ENCODE results near the gene ACTMAP.
"Not testable (repeated sequence)": the region's sequence is repeated elsewhere in the genome, so short reads cannot be mapped to it uniquely, and the experiment has no call there.

The ACTMAP gene

DNA sequence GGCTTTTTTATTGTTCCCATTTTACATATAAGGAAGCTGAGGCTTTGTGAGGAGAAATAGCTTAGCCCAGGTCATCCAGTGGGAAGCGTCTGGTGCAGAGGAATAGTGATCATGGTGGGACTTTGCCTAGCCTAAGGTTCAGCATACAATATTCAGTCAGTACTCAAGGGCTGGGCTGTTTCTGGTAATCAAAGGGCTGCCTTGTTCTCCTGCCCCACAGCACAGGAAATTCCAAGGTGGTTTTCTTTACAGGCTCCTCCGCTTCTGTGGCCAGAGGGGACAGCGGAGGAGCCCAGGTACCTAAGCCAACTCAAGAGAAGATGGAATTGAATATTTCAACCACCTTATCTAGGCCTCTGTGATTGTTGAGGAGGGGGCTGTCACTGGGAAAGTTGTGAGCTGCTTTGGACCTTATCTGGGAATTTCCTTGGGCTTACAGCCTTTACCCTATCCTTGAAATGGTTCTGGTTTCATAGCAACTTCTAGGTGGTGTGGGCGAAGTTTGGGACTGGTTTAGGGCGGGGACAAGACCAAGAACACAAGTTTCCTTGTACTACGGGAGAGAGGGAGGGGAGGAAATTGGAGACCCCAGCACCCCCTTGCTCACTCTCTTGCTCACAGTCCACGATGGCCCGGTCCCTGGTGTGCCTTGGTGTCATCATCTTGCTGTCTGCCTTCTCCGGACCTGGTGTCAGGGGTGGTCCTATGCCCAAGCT lies 24.8 kb upstream of the ACTMAP start, which contains the start of gene MIA:
MIA (plus strand) TSS at position 606 of the 716 bp plus-strand sequence; CDS start at position 628, 22 bp downstream.
- H3K27ac ChIP-seq (replicated peaks; ENCODE audit: low read length) = no peak within 1 kb of the TSS

DNA sequence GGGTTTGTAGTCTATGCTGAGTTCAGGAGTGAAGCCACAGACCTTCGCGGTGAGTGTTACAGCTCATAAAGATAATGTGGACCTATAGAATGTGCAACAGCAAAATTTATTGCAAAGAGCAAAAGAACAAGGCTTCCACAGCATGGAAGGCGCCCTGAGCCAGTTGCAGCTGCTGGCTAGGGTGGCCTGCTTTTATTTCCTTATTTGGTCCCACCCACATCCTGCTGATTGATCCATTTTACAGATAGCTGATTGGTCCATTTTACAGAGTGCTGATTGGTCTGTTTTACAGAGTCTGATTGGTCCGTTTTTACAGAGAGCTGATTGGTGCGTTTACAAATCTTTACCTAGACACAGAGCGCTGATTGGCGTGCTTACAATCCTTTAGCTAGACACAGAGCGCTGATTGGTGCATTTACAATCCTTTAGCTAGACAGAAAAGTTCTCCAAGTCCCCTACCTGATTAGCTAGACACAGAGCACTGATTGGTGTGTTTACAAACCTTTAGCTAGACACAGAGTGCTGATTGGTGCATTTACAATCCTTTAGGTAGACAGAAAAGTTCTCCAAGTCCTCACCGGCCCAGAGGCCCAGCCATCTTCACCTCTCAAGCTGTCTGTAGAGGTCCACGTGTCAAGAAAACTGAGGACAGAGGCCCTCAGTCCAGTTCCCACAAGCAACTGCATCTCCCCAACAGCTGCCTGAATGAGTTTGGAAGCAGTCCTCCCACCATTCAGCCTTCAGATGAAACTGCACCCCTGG lies 21.0 kb upstream of the ACTMAP start:
- H3K27ac ChIP-seq (replicated peaks; ENCODE audit: low read length); H4K8ac ChIP-seq (ENCODE audit: low read depth, low read length); H3K23ac ChIP-seq (ENCODE audit: low read depth, low read length, poor library complexity); H2AK5ac ChIP-seq (ENCODE audit: low read depth, low read length); H4K91ac ChIP-seq (ENCODE audit: low read depth, low read length, poor library complexity); H3K79me1 ChIP-seq (ENCODE audit: low read depth, low read length); H3K4me3 ChIP-seq (ENCODE audit: low read length in 2 of 2); H3K27me3 ChIP-seq (ENCODE audit: control insufficient read depth in 3 of 3, insufficient read depth in 3 of 3, low read depth in 1 of 3, low read length in 3 of 3); H3K4ac ChIP-seq (ENCODE audit: low read length); H3K4me2 ChIP-seq (ENCODE audit: insufficient read depth, low read length, poor library complexity, severe bottlenecking); H3K18ac ChIP-seq (ENCODE audit: low read length); H3K9me3 ChIP-seq (replicated peaks in 1 of 2; ENCODE audit: control insufficient read depth in 2 of 2, insufficient read depth in 1 of 2, low read depth in 1 of 2, low read length in 2 of 2); H3K4me1 ChIP-seq (ENCODE audit: control insufficient read depth in 2 of 2, insufficient read depth in 1 of 2, low read depth in 1 of 2, low read length in 2 of 2); H3K14ac ChIP-seq (ENCODE audit: low read length); H3K9ac ChIP-seq (ENCODE audit: low read depth, low read length, poor library complexity); DNase-seq (ENCODE audit: low spot score); H2AFZ ChIP-seq (ENCODE audit: low read length); H2BK15ac ChIP-seq (ENCODE audit: low read length); H2BK120ac ChIP-seq (ENCODE audit: low read depth, low read length); H2BK5ac ChIP-seq (ENCODE audit: low read length); H2BK12ac ChIP-seq (ENCODE audit: low read length): not testable (repeated sequence)
- WGBS, 2 donors (ENCODE audit: extremely low coverage in 2 of 2, insufficient read length in 2 of 2, insufficient replicate concordance in 1 of 2) = no CpG with 5 or more reads among the region's 10 CpGs
- peaks cover 1 to 26% of the 10 kb centered on the region in 2 donors for H3K36me3 ChIP-seq (replicated peaks in 1 of 2; ENCODE audit: control insufficient read depth in 2 of 2, insufficient read depth in 2 of 2, low read length in 2 of 2)

More for the DNA sequence above, 24.8 kb upstream of the ACTMAP start, which contains the start of gene MIA:
- H2BK15ac ChIP-seq (ENCODE audit: low read length) = no peak within 1 kb of the TSS
- no peak within 1 kb of the TSS for H3K4ac ChIP-seq (ENCODE audit: low read length)
- H3K27me3 ChIP-seq (ENCODE audit: control insufficient read depth in 3 of 3, insufficient read depth in 3 of 3, low read depth in 1 of 3, low read length in 3 of 3) = no peaks in the 10 kb centered on the region
- peak within 1 kb of the TSS; percentile 7 for H3K18ac ChIP-seq (ENCODE audit: low read length)
- DNase-seq (ENCODE audit: low spot score) = no peak
- H3K4me1 ChIP-seq (ENCODE audit: control insufficient read depth in 2 of 2, insufficient read depth in 1 of 2, low read depth in 1 of 2, low read length in 2 of 2) = peaks cover 0 to 6% of the 10 kb centered on the region in 2 donors
- H2AK5ac ChIP-seq (ENCODE audit: low read depth, low read length) = peak within 1 kb of the TSS; percentile 92
- H3K79me1 ChIP-seq (ENCODE audit: low read depth, low read length) = no peaks in the 10 kb centered on the region
- no CpG with 5 or more reads among the region's 9 CpGs for WGBS, 2 donors (ENCODE audit: extremely low coverage in 2 of 2, insufficient read length in 2 of 2, insufficient replicate concordance in 1 of 2)
- no peak within 1 kb of the TSS for H3K4me2 ChIP-seq (ENCODE audit: insufficient read depth, low read length, poor library complexity, severe bottlenecking)
- no peak within 1 kb of the TSS for H3K23ac ChIP-seq (ENCODE audit: low read depth, low read length, poor library complexity)
- no peak within 1 kb of the TSS for H3K14ac ChIP-seq (ENCODE audit: low read length)
- no peak within 1 kb of the TSS for H4K8ac ChIP-seq (ENCODE audit: low read depth, low read length)
- no peak within 1 kb of the TSS for H3K9ac ChIP-seq (ENCODE audit: low read depth, low read length, poor library complexity)
- no peak within 1 kb of the TSS for H2BK12ac ChIP-seq (ENCODE audit: low read length)
- H3K9me3 ChIP-seq (replicated peaks in 1 of 2; ENCODE audit: control insufficient read depth in 2 of 2, insufficient read depth in 1 of 2, low read depth in 1 of 2, low read length in 2 of 2) = peaks cover 0 to 5% of the 10 kb centered on the region in 2 donors
- no peak within 1 kb of the TSS for H2BK5ac ChIP-seq (ENCODE audit: low read length)
- no peak within 1 kb of the TSS for H2BK120ac ChIP-seq (ENCODE audit: low read depth, low read length)
- no peak within 1 kb of the TSS for H4K91ac ChIP-seq (ENCODE audit: low read depth, low read length, poor library complexity)
- H2AFZ ChIP-seq (ENCODE audit: low read length) = peak within 1 kb of the TSS; percentile 19
- H3K4me3 ChIP-seq (ENCODE audit: low read length in 2 of 2) = no peak within 1 kb of the TSS
- H3K36me3 ChIP-seq (replicated peaks in 1 of 2; ENCODE audit: control insufficient read depth in 2 of 2, insufficient read depth in 2 of 2, low read length in 2 of 2) = peaks cover 1 to 4% of the 10 kb centered on the region in 2 donors

DNA sequence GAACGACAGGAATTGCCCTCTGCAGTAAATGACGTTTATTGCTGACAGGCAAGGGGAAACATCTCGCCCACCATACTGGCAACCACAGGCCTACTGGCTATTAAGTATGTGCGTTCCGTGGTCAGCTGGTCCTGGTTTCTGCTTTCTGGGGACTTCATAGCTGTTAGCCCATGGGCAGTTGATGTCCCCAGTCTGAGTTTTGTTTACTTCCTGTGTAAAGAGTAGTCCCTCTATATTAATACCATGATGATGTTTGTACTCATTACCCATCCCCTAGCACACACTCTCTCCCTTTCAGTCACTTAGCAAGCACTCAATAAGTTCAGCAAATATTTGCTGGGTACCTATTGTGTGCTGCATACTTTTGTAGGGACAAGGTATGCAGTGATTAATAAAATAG lies 18.6 kb upstream of the ACTMAP start:
- Histone ChIP-seq H3K14ac (ENCODE audit: low read length) (no peak overlapping the region), H3K4me1 (ENCODE audit: control insufficient read depth in 2 of 2, insufficient read depth in 1 of 2, low read depth in 1 of 2, low read length in 2 of 2) (no peaks in the 10 kb centered on the region), H2AK5ac (ENCODE audit: low read depth, low read length) (no peak overlapping the region), H3K23ac (ENCODE audit: low read depth, low read length, poor library complexity) (no peak overlapping the region), H3K27me3 (ENCODE audit: control insufficient read depth in 3 of 3, insufficient read depth in 3 of 3, low read depth in 1 of 3, low read length in 3 of 3) (no peaks in the 10 kb centered on the region), H3K27ac (replicated peaks; ENCODE audit: low read length) (no peak overlapping the region), H4K8ac (ENCODE audit: low read depth, low read length) (no peak overlapping the region), H3K9me3 (replicated peaks in 1 of 2; ENCODE audit: control insufficient read depth in 2 of 2, insufficient read depth in 1 of 2, low read depth in 1 of 2, low read length in 2 of 2) (peaks cover 0 to 5% of the 10 kb centered on the region in 2 donors), H3K9ac (ENCODE audit: low read depth, low read length, poor library complexity) (no peak overlapping the region), H4K91ac (ENCODE audit: low read depth, low read length, poor library complexity) (no peak overlapping the region), H3K4me3 (ENCODE audit: low read length in 2 of 2) (no peak overlapping the region), H2BK120ac (ENCODE audit: low read depth, low read length) (no peak overlapping the region), H2BK5ac (ENCODE audit: low read length) (no peak overlapping the region), H3K4me2 (ENCODE audit: insufficient read depth, low read length, poor library complexity, severe bottlenecking) (no peak overlapping the region), H3K79me1 (ENCODE audit: low read depth, low read length) (no peaks in the 10 kb centered on the region), H2AFZ (ENCODE audit: low read length) (no peak overlapping the region), H3K36me3 (replicated peaks in 1 of 2; ENCODE audit: control insufficient read depth in 2 of 2, insufficient read depth in 2 of 2, low read length in 2 of 2) (peaks cover 22 to 50% of the 10 kb centered on the region in 2 donors), H2BK12ac (ENCODE audit: low read length) (no peak overlapping the region), H2BK15ac (ENCODE audit: low read length) (no peak overlapping the region), H3K18ac (ENCODE audit: low read length) (no peak overlapping the region), H3K4ac (ENCODE audit: low read length) (no peak overlapping the region)
- WGBS, 2 donors (ENCODE audit: extremely low coverage in 2 of 2, insufficient read length in 2 of 2, insufficient replicate concordance in 1 of 2) = no CpG with 5 or more reads among the region's 5 CpGs
- no peak for DNase-seq (ENCODE audit: low spot score)

DNA sequence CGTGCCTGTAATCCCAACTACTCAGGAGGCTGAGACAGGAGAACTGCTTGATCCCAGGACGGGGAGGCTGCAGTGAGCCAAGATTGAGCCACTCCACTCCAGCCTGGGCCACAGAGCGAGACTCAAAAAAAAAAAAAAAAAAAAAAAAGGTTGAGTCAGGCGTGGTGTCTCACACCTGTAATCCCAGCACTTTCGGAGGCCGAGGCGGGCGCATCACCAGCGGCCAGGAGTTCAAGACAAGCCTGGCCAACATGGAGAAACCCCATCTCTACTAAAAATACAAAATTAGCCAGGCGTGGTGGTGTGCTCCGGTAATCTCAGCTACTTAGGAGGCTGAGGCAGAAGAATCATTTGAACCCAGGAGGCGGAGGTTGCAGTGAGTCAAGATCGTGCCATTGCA lies 16.1 kb upstream of the ACTMAP start:
- not testable (repeated sequence) for H3K14ac ChIP-seq (ENCODE audit: low read length); H3K79me1 ChIP-seq (ENCODE audit: low read depth, low read length); H2BK5ac ChIP-seq (ENCODE audit: low read length); H2AFZ ChIP-seq (ENCODE audit: low read length); H4K8ac ChIP-seq (ENCODE audit: low read depth, low read length); H4K91ac ChIP-seq (ENCODE audit: low read depth, low read length, poor library complexity); H2AK5ac ChIP-seq (ENCODE audit: low read depth, low read length); H3K27me3 ChIP-seq (ENCODE audit: control insufficient read depth in 3 of 3, insufficient read depth in 3 of 3, low read depth in 1 of 3, low read length in 3 of 3); DNase-seq (ENCODE audit: low spot score); H3K4ac ChIP-seq (ENCODE audit: low read length); H2BK12ac ChIP-seq (ENCODE audit: low read length); H3K4me2 ChIP-seq (ENCODE audit: insufficient read depth, low read length, poor library complexity, severe bottlenecking); H3K18ac ChIP-seq (ENCODE audit: low read length); H3K23ac ChIP-seq (ENCODE audit: low read depth, low read length, poor library complexity); H2BK120ac ChIP-seq (ENCODE audit: low read depth, low read length); H3K9ac ChIP-seq (ENCODE audit: low read depth, low read length, poor library complexity); H3K9me3 ChIP-seq (replicated peaks in 1 of 2; ENCODE audit: control insufficient read depth in 2 of 2, insufficient read depth in 1 of 2, low read depth in 1 of 2, low read length in 2 of 2); H2BK15ac ChIP-seq (ENCODE audit: low read length); H3K4me1 ChIP-seq (ENCODE audit: control insufficient read depth in 2 of 2, insufficient read depth in 1 of 2, low read depth in 1 of 2, low read length in 2 of 2); H3K4me3 ChIP-seq (ENCODE audit: low read length in 2 of 2); H3K27ac ChIP-seq (replicated peaks; ENCODE audit: low read length)
- H3K36me3 ChIP-seq (replicated peaks in 1 of 2; ENCODE audit: control insufficient read depth in 2 of 2, insufficient read depth in 2 of 2, low read length in 2 of 2) = peaks cover 43 to 75% of the 10 kb centered on the region in 2 donors
- WGBS, 2 donors (ENCODE audit: extremely low coverage in 2 of 2, insufficient read length in 2 of 2, insufficient replicate concordance in 1 of 2) = no CpG with 5 or more reads among the region's 13 CpGs
